ENCODE data around the gene FBXW7. TPM values are rescaled to one million over a fixed set of nuclear protein-coding genes. Genes with fewer than 3 reads are reported as not detected.
A peak's percentile ranks its signal among the peaks of the same experiment; 100 is the strongest.

Gene FBXW7
- total RNA-seq, 1 donor, result 59.7 TPM

DNA sequence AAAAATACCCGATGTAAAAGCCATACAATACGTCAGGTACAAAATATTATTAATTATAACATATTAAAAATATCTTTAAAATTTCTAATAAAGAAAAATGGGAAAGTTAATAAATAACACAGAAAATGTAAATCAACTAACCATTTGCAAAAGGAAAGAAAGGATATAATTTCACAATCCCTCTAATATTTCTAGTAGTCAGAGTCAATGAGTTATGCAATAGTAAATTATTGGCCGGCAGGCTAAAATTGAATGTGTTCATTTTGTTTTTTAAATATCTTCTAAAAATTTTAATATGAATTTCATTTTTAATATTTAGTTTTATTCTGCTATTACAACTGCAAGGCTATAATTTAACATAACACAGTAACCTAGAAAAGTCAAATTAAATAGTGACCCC, 155.7 kb downstream of the FBXW7 start:
- no peak overlapping the region for H3K4me3 ChIP-seq (ENCODE audit: low read depth, low read length)
- DNase-seq (ENCODE audit: low read depth), result no peak
- TF ChIP-seq, protein P1, sequence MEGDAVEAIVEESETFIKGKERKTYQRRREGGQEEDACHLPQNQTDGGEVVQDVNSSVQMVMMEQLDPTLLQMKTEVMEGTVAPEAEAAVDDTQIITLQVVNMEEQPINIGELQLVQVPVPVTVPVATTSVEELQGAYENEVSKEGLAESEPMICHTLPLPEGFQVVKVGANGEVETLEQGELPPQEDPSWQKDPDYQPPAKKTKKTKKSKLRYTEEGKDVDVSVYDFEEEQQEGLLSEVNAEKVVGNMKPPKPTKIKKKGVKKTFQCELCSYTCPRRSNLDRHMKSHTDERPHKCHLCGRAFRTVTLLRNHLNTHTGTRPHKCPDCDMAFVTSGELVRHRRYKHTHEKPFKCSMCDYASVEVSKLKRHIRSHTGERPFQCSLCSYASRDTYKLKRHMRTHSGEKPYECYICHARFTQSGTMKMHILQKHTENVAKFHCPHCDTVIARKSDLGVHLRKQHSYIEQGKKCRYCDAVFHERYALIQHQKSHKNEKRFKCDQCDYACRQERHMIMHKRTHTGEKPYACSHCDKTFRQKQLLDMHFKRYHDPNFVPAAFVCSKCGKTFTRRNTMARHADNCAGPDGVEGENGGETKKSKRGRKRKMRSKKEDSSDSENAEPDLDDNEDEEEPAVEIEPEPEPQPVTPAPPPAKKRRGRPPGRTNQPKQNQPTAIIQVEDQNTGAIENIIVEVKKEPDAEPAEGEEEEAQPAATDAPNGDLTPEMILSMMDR (IDR thresholded peaks at IDR 0.05; ENCODE audit: insufficient read depth, low read length), result no peak

DNA sequence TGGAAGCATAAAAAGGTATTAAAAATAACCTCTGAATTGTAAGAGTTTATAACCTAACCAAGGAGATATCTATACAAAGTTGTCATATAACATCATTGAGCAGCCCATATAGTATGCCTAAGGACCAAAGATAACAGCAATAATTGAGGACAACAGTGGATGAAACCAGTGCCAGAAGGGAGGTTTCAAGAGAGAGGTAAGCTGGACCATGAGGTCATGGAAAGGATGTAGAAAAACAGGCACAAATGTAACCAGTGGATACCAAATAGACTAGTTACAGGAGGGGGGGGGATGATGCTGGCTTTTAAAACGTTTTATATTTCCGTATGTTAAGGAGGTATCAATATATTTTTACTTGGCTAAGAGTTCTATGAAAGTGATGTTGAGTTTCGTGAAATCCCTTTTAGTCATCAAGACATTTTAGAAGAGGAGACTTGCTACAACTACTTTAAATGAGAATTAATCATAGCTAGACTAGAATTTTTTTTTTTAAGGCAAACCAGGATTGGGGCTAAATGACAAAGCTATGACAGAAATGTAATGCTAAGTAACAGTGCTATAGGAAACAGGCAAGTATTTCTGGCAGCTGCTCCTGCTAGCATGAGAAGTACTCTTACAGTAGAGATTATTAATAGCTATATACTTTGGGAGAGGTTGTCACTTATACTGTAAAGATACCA, 161.1 kb downstream of the FBXW7 start:
- H3K4me3 ChIP-seq (ENCODE audit: low read depth, low read length), result no peak overlapping the region
- DNase-seq (ENCODE audit: low read depth), result no peak
- TF ChIP-seq, protein P1 (IDR thresholded peaks at IDR 0.05; ENCODE audit: insufficient read depth, low read length), result no peak

DNA sequence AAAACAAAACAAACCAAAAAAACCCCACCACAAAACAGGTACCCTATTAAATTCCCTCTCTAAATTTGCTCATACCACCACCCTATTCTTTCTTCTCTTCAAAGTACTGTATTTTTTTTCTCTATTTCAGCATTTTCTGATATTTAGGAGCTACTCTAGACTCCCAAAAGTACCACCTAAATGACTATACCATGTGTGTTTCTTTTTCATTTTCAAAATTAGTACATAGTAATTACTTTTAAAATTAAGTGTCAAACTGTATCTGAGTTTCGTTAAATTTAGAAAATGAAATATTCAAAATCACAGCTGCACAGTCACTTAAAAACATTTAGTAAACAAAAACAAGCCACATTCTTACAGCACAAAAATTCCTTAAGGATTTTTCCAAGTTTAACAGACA, 161.7 kb downstream of the FBXW7 start:
- DNase-seq (ENCODE audit: low read depth), result no peak
- TF ChIP-seq, protein P1 (IDR thresholded peaks at IDR 0.05; ENCODE audit: insufficient read depth, low read length), result no peak
- H3K4me3 ChIP-seq (ENCODE audit: low read depth, low read length), result no peak overlapping the region

DNA sequence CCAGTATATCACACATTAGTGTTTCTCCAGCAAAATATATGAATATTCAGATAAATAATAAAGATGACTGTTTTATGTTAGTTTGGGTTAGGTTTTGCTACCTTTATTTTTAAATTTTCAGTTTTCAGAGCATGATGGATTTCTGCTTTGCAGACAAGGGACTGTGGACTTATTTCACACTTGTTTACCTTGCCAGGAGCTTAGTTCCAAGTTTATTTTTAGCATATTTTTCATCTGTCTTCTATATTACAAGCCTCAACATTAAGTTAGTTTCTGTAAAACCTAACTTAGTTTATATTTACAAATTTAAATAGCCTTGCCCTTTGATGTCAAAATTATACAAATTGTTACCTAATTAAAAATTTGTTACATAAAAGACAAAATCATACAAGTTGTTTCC, 163.4 kb downstream of the FBXW7 start:
- DNase-seq (ENCODE audit: low read depth), result no peak
- no peak overlapping the region for H3K4me3 ChIP-seq (ENCODE audit: low read depth, low read length)
- TF ChIP-seq, protein P1 (IDR thresholded peaks at IDR 0.05; ENCODE audit: insufficient read depth, low read length), result no peak

DNA sequence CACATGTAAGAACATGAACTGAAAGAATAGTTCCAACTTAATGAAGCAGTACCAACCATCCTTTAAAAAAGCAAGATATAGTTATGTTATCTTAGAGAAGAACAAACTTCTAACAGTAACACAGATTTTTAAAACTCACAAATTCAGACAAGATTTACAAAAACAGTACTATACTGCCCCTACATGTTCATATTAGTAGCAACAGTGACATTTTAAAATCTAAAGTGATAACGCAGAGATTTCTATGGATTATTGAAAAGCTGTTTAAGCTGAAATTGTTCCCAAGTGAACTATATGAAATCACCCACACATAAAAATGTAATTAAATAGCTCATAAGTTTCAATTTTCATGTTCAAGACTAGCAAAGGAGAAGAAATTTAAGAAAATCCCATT, 166.0 kb downstream of the FBXW7 start:
- TF ChIP-seq, protein P1 (IDR thresholded peaks at IDR 0.05; ENCODE audit: insufficient read depth, low read length), result peak; percentile 38
- DNase-seq (ENCODE audit: low read depth), result peak; percentile 48
- no peak overlapping the region for H3K4me3 ChIP-seq (ENCODE audit: low read depth, low read length)

DNA sequence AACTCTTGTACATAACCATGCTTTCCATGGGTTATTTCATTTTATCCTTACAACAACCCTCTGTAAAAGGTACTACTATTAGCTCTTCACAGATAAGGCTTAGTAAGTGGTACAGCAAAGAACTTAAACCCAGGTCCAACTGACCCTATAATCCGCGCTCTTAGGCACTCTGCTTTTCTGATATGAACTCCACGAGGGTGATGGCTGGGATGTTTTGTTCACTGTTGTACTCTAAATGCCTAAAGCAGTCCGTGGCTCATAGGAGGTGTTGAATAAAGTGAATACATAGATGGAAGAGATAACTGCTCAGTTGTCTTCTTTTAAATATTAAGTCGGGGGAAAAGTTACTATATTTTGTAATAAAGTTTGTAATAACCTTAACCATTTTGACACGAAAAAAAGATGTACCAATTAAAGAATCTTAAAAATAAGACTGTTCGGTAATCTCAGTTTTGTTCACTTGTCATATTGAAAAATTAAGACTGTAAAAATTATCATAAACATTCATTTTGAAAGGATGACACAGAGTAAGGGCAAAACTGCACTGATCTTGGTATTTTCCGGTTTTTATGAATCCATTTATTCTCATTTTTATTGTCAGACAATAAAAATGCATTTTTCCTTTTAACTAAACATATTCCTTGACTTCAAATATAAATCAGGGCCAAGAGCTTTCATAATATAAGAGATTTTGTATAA, 166.5 kb downstream of the FBXW7 start:
- no peak for DNase-seq (ENCODE audit: low read depth)
- H3K4me3 ChIP-seq (ENCODE audit: low read depth, low read length), result no peak overlapping the region
- TF ChIP-seq, protein P1 (IDR thresholded peaks at IDR 0.05; ENCODE audit: insufficient read depth, low read length), result no peak

Measured in fibroblast of the aortic adventitia (primary cell).